GM21723 (cell line): Measurements from ENCODE around the gene PRTG.
"Not testable (repeated sequence)": the region's sequence is repeated elsewhere in the genome, so short reads cannot be mapped to it uniquely, and the experiment has no call there.

Experiments
- ATAC-seq: cut with Tn5 transposase; IDR thresholded peaks from one replicate; pipeline ENCODE4 v1.9.1; 2021; ENCODE audit warnings: mild to moderate bottlenecking, moderate library complexity; ENCODE audit not compliant: unreplicated experiment

The PRTG gene

DNA sequence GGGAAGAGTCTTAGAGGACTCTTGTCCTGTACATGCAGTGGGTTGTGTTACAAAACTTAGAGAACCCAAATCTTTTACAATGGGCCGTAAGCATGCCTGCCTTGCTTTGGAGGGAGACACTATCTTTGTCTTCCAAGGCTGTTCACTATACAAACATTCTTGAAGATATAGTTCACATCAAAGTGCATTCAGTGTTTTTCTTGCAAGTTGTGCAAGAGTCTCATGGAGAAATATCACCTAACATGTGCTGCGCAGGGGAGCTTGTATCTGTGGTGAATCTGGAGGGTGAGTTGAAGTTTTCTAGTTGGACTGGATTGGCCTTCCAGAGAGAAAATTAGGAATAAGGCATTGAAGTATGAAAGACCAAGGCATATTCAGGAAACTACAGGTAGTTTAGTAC lies 7.8 kb upstream of the PRTG start:
- ATAC-seq, result no peak

DNA sequence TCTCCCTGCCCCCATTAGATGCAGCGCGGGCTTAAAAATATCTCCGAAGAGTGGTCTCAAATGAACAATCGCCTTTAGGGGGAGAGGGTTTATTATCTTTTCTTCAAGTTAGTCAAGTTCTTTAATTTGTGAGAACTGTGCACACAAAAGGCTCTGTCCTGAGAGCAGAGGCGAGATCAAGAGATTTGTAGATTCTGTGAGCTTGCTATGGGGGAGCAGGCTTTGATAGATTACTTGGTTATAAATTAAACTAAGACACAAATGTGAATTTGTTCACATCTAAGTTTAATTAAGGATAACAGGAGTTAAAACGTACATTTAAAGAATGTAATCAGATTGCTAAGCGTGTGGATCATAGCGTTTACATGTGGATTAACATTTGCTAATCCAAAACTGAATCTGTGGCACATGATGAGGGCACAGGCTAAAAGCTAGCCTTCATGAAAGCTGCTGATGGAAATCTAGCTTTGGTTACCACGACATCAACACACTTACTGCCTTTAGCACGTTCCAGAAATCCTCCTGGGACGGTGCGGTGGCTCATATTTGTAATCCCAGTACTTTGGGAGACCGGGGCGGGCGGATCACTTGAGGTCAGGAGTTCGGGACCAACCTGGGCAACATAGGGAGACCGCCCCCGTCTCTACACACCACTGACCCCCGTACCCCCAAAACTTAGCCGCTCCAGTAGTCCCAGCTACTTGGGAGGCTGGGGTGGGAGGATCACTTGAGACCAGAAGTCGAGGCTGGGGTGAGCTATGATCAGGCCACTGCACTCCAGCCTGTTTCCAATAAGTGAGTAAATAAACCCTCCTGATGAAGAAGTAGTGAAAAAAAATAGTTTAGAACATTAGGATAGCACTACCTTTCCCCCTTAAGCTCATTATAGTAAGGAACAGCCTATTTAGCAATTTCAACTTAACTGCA lies 1.0 kb upstream of the PRTG start:
- no peak for ATAC-seq

DNA sequence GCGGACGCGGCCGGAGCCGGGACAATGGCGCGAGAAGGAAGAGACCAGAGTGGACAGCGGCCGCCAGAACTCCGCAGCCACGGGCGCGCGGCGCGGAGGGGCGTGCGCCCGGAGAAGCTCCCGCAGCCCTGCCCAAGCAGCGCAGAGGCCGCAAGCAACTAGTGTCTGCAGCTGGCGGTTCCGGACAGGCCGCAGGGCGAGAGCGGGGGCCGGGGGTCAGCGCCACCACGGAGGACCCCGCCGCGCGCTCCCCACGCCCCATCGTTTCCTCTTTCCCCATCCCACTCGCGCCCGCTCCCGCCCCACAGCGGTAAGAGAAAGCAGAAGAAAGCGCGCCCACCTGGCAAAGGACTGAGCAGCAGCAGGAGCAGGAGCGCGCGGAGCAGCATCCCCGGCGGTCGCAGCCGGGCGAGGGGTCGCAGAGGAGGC lies 440 bp downstream of the PRTG start:
- peak; percentile 56 for ATAC-seq

DNA sequence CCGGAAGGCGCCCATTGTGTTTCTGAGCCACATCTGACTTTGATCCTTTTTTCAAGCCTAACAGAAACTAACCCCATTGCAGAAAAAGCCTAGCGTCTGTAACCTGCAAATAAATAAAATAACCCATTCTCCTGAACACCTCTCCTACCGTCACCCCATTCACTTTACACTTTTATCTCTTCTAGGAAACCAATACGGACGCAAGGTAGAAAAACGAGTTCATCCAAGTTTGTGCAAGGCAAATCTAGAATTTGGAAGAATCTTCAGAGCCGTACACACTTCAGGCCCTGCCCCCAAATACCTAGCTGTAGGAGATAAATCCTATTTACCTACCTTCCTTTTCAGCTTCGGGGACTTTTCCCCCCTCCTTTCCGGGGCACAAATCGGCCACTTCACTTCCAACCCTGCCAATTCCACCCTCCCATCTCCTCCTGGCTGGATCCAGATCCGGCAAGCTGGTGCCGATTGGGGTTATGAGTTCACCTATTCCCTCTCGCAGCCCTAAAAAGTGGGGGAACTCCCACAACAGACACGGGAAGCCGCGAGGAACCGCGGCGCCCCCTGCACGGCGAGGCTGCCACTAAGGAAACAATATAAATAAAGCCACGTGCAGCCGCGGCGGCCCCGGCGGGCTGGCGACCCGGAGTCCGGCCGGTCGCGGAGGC lies 987 bp downstream of the PRTG start:
- ATAC-seq, result peak; percentile 38

DNA sequence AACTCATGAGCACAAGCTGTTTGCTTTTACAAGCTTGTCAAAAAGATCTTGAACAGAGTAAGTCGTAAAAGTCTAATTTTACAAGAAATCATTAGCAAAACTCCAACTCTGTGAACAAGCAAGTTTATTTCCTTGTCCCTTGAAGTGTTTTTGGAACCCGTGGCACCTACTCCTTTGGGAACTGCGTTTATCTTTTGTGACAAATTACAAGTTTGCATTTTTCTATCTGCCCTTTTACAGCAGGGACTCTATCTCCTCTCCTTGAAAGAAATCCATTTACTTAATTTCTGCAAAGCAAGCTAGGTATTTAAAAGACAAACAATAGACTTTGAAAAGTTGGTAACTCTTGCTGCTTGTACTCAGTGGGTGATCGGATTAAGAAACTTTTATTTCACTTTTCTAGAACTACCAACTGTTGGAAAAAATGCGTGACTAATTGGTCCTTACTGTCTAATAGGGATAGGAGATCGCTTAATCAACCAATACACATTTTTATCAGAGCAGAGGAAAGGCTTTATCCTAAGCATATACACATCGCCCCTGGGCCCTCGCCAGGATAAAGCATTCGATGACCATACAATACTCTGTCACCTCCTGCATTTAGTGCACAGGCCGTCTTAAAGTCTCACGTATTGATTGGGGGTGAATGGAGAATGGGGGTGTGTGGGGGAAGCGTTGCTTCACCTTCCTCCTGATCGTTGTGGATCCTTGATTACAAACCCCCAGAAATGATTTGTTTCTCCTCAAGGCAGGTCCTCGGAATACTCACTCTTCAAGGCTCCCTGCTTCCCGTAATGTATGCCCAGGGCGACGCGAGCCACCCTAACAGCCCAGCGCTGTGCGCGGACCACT lies 1.7 kb downstream of the PRTG start:
- ATAC-seq, result no peak

DNA sequence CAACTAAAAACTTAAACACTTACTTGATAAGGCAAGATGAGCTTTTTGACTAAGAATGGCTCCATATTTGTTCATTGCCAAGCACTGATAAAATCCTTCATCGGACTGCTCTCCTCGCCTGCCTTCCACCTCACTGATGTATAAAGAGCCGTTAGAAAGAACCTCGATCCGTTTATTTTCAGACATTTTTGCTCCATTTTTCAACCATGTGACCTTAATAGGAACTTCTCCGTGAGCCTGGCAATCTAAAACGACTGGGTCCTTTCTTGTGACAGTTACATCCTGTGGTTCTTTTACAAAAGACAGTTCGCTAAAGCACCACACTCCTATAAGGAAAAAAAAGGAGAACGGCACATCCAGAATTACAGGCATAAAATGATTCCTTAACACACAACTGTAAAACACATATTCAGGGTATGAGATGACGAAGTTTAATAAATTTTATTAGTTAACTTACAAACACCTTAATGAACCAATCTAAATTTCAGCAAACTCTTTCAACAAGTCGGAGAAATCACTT lies 2.5 kb downstream of the PRTG start:
- no peak for ATAC-seq

DNA sequence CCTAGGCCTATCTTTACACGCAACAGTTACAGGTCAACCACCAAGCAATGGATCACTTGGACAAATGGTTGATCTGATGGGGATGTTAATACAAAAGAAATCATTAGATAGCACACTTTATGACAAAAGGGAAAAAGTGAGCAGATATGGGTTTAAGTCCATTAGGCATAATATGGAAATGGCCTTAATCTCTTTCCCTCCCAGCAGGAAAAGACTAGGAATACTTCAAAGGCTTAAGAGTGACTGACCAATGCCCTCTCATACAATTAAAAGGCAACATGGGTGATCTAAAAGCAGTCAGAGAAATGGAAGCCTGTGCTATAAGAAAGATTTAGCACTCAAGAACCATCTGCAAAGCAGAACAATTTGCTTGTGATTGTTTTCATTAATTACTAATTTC lies 3.3 kb downstream of the PRTG start:
- ATAC-seq, result no peak

DNA sequence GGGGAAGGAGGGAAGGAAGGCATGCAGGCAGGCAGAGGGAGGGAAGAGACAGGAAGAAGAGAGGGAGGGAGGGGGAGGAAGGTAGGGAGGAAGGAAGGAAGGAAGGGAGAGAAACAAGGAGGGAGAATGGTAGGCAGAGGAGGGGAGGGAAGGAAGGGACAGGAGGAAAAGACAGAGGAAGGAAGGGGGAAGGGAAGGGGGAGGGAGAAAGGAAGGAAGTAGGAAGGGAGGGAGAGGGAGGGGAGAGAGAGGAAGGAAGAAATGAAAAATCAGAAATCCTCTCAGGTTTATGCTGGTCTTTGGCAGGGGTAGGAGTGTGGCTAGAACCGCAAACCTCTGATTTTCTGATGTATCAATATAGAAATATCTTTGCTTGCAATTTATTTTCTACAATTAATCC lies 4.2 kb downstream of the PRTG start:
- ATAC-seq, result no peak

DNA sequence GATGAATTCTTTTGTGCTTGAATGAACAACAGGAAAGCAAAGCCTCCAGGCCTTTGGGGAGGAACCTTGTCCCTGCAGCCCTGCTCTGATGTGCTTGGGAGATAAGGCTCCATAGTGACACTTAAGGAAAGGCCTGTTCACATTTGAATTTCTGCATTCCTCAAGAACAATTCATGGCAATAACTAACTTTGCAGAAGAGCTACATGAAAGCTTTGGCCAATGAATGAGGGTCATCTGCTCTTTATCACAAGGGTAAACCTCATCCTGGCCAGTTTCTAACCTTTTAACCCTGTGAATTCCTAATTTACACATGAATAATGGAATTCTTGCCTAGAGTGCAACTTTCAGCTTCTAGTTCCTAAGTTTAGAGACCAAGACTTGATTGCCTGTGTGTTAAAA lies 5.6 kb downstream of the PRTG start:
- ATAC-seq, result no peak

DNA sequence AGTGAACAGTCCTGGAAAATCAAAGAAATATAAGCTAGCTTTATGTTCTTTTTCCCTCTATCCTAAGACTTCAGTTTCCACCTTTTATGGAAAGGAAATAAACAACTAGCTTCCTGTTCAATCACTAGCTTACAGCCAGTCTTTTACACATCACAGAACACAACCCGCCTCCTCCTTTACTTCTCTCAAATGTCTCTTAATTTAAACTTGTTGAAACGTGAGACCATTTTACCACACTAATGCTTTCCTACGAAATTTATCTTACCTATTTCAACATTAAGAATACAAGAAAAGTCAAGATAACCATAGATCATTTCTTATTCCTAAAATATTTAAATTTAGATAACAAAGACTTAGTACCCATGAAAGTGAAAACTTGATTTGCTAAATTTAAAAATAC lies 6.2 kb downstream of the PRTG start:
- ATAC-seq, result no peak

DNA sequence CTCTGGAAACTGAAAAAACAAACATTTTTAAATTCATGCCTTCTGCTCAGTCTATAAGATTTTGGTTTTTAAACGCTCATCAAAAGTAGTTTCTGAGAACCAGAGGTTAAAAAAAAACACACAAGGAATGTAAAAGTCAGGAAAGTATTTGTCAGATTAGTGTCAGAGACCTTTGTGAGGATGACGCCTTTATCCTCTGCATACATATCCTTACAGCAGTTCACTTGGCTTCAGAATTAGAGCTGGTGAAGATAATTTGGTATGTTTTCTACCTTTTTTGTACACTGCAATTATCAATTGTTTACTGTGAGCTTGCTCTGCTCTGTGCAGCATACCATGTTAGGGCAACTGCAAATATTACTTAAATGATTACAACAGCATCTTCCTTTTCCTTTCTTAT lies 8.3 kb downstream of the PRTG start:
- ATAC-seq, result no peak

DNA sequence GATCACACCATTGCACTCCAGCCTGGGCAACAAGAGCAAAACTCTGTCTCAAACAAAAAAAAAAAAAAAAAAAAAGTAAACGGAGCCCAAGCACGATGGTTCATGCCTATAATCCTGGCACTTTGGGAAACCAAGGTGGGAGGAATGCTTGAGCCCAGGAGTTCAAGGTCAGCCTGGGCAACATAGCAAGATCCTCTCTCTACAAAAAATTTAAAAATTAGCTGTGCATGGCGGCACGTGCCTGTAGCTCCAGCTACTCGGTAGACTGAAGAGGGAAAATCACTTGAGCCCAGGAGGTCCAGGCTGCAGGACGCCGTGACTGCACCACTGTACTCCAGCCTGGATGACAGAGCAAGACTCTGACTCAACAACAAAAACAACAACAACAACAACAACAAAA lies 9.5 kb downstream of the PRTG start:
- not testable (repeated sequence) for ATAC-seq

DNA sequence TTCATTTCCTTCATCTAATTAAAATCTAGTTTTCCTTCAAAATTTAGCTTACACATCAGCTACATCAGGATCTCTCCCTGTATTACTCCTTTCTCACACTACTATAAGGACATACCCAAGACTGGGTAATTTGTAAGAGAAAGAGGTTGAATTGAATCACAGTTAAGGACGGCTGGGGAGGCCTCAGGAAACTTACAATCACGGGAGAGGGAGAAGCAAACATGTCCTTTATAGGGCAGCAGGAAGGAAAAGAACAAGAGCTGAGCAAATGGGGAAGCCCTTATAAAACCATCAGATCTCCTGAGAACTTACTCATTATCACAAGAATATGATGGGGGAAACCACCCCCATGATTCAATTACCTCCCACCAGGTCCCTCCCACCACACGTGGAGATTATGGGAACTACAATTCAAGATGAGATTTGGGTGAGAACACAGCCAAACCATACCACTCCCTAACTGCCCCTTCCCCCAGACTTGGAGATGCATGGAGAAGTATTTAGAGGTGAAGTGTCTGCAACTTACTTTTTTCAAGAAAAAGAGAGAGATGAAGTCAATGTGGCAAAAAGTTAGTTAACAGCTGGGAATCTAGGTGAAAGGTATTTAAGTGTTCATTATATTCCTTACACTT lies 21.3 kb downstream of the PRTG start:
- ATAC-seq, result no peak

DNA sequence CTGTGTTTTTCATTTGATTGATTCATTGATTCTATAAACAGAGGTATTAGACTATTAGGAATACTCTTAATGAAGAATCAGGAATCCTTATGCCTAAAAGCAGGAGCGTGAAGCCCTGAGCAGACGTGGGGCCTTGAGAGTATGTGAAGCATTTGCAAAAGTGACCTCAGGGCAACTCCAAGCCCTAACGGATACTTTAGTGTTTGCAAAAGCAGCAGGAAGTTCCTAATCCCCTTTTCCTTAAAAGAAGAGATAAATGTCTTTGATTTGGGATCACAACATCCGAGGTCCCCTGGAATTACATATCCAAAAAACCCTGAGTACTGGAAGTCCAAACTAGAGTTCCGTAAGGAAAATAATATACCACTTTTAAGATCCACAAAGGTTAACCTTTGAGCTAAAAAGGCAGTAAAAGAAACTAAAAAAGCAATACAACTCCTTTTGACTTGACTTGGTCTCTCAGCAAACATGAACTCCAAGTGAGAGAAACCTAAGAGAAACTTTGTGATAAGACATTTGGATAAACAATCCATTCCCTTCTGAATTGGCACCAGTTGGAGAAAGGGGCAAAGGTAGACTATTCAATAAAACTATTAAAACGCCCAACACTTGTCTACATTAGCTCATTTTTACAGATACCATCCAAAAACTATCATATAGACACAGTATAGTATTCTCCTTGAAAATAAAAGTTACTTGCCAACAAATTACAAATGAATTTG lies 27.4 kb downstream of the PRTG start:
- no peak for ATAC-seq

DNA sequence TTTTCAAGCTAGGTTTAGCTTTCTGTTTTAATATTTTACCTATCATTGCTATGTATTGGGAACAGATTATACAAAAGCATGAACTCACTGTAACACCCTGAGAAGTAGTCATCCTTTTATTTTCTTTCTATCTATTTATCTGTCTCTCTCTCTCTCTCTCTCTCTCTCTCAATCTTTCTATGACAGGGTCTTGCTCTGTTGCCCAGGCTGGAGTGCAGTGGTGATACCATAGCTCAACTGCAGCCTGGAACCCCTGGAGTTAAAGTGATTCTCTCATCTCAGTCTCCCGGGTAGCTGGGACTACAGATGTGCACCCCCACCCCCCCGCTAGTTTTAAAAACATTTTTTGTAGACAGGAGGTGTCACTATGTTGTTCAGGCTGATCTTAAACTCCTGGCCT lies 28.9 kb downstream of the PRTG start:
- ATAC-seq, result no peak

DNA sequence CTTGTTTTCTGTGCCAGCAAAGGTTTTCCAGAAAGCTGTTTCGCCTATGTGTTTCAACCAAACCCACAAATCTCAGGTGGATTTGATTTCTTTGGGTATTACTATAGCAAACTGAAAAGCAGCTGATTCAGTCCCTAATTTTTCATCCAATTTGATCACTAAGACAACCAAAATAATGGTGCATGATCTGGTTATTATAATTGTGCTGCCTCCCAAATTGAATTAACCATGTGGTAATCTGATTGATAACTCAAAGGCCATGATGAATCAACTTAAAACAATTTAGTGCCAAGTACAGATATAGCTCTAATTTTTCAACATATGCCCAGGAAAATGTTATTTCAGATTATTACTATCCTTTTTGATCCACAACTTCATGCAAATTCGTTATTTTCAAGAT lies 30.6 kb downstream of the PRTG start:
- no peak for ATAC-seq

DNA sequence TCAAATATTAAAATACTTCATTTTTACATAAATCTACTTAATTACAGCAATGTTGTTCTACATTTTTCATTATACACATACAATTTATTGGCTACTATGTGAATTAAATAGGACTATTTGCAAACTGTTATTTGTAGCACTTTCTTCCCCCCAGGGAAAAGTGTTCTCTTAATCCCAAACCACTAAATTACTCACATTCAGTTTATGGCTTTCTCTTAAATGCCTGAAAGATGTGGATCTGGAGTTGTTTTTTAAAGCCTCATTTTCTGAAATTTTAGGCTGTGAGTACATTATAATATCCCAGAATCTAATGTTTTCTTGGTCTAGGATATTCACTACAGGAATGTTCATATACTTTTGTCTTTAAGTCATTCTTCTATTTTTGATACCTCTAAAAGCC lies 32.7 kb downstream of the PRTG start:
- ATAC-seq, result no peak

DNA sequence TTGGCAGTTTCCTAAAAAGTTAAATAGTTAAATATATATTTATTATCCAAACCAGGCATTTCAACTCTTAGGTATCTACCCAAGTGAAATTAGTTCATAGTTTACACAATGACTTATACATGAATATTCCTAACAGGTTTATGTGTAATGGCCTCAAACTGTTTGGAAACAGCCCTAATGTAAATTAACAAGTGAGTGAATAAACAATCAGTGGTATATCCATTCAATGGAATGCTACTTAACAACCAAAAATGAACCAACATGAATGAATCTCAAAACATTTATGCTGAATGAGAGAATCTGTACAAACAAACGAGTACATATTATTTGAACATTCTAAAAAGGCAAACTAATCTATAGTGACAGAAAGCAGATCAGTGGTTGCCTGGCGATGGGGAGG lies 33.5 kb downstream of the PRTG start:
- no peak for ATAC-seq

DNA sequence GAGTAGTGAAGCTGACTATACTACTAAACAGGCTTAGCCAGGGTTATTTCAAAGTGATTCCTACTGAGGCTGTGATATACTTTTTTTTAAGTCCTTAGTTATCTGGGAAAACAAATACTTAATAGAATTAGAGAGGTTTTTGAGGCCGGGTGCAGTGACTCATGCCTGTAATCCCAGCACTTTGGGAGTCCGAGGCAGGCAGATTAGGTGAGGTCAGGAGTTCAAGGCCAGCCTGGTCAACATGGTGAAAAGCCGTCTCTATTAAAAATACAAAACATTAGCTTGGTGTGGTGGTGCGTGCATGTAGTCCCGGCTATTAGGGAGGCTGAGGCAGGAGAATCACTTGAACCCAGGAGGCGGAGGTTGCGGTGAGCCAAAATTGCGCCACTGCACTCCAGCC lies 34.2 kb downstream of the PRTG start:
- no peak for ATAC-seq

DNA sequence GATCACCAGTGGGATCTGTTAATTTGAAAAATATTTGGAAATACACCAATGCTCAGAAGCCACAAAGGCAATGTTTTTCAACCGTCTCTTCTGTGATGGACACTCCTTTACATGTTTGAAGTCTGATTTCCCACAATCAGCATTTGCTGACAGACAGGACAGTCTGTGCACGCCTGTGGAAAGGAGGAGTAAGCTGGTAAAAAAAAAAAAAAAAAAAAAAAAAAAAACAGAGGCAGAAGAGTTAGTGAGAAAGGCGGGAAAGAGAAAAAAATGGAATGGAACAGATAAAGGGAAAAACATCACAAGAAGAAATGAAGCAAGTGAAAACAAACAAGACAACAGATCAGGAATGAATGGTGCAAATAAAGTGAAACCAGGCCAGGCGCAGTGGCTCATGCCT lies 35.0 kb downstream of the PRTG start:
- ATAC-seq, result no peak
